22Rv1 (cell line): ENCODE measurements around the gene SULT4A1.

Experiments
- ZFX ChIP-seq: fragments of 450-650 bp; IDR thresholded peaks from 2 replicates; pipeline ENCODE4 v1.6.1; 2017; ENCODE audit warnings: antibody characterized with exemption, borderline replicate concordance
- TF ChIP-seq, protein P1 (sequence below): fragments of 450-650 bp; IDR thresholded peaks from 2 replicates; pipeline ENCODE4 v1.5.1; 2017; ENCODE audit warnings: mild to moderate bottlenecking

DNA sequence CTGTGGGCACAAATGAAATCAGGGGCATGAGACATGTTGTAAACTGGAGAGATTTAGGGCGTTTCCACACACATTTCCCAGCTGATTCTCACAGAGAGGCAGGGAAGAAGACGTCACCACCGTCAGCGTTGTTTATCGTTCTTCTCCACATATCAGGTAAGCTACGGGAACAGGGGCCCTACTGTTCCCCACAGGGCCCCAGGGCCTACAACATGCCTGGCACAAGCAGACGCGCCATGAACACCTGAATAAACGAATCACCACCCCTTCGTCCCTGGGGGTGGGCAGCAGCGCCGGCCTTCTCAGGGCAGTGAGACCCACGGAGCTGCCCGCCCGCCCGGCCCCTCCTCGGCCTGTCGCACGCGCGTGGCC, 50.5 kb downstream of the SULT4A1 start:
- TF ChIP-seq, protein P1, sequence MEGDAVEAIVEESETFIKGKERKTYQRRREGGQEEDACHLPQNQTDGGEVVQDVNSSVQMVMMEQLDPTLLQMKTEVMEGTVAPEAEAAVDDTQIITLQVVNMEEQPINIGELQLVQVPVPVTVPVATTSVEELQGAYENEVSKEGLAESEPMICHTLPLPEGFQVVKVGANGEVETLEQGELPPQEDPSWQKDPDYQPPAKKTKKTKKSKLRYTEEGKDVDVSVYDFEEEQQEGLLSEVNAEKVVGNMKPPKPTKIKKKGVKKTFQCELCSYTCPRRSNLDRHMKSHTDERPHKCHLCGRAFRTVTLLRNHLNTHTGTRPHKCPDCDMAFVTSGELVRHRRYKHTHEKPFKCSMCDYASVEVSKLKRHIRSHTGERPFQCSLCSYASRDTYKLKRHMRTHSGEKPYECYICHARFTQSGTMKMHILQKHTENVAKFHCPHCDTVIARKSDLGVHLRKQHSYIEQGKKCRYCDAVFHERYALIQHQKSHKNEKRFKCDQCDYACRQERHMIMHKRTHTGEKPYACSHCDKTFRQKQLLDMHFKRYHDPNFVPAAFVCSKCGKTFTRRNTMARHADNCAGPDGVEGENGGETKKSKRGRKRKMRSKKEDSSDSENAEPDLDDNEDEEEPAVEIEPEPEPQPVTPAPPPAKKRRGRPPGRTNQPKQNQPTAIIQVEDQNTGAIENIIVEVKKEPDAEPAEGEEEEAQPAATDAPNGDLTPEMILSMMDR = no peak
- TF ChIP-seq ZFX = no peak
